ENCODE data around the gene CTNNA1.
"Not testable (repeated sequence)": the region's sequence is repeated elsewhere in the genome, so short reads cannot be mapped to it uniquely, and the experiment has no call there.

The CTNNA1 gene

DNA sequence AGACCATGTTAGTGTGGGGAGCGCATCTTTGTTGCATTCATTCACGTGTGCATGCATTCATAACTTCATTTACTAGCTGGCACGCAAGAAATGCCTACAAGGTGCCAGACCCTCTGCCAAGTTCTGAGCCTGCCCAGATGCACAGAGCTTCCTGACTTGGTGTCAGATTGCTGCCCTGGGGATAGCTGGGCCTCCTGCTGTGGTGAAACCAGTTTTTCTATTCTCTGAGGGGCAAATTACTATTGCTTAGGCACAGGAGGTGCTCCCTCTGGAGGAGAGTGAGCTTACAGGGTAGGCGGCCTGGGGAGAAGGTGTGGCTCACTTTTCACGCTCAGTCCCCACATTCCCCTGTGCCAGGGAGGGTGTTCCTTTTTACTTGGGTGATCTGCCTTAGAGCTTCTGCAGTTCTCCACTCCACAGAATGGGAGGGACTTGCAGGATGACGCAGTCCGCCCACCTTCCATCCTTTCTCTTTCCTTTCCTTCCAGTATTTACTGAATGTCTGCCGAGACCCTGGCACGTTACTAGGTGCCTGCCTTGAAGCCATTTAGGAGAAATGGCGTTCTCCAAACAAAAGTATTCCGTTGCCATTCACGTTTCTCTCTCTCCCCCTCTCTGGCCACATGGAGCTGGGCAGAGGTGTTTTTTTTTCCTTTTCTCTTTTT is 27.9 kb upstream of the CTNNA1 start:
- peak; percentile 90 for DNase-seq

DNA sequence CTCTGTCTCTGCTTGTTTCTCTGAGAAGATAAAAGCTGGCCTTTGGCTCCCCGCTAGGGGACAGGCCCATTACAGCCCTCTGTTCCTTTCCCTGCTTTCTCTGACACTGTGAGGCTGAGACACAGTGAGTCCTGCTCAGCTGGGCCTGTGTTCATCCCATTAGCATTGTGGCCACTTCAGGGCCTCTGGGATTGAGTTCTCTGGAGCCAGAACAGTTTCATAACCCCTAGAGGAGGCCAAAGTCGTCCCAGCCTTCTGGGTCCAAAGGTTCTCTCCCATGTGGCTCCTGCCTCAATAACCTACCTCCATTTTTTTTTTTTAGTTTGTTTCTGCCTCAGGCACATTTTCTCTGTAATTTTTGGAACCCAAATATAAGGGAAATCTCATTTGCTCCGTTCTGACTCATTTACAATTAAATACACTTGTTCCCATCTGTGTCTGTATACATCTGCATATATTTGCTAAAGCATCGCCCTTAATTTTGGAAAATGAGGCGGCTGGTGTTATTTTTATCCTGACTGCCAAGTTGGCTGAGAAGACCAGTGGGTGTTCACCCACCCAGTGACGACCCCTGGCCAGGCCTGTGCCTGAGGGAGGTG is 27.3 kb upstream of the CTNNA1 start:
- no peak for DNase-seq

DNA sequence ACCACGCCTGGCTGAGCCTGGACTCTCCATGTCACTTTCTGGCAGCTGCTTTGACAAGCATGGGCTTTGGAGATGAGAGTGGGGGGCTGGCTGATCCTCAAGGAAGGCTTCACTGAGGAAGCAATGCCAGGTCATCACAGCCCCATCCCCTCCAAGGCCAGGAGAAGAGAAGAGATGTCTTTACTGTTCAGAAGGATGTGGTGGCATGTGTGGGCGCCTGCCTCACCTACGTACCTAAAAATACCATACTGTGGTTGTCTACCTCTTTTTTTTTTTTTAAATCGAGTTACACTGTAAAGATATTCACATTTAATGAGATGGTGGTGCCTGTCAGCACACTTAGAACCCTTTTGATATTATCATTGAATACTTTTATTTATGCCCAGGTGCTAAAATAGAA is 26.4 kb upstream of the CTNNA1 start:
- DNase-seq = no peak

DNA sequence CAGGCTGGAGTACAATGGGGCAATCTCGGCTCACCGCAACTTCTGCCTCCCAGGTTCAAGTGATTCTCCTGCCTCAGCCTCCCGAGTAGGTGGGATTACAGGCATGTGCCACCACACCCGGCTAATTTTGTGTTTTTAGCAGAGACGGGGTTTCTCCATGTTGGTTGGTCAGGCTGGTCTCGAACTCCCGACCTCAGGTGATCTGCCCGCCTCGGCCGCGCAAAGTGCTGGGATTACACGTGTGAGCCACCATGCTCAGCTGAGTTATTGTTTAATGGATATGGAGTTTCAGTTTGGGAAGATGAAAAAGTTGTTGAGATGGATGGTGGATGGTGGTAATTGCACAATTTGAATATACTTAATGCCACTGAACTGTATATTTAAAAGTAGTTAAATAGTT is 22.7 kb upstream of the CTNNA1 start:
- DNase-seq = not testable (repeated sequence)

DNA sequence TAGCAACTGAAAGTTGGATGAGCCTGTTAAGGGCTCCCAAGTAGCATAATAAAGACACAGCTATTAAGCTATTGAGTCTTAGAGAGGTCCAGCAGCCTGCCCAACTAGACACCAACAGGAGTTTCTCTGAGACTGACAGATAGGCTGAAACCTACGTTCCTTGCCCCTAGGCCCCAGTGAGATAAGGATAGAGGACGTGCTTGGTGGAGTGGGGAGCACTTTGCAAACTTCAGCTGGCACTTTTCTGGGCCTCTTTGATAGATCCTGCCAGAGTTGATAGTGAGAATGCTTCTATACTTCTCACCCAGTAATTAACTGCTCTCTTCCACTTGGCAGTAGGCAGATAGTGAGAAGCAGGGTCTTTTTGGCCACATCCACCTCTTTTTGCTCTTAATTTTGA is 20.8 kb upstream of the CTNNA1 start:
- no peak for DNase-seq

GRCh38 chr5:138732933-138733332 is 20.3 kb upstream of the CTNNA1 start:
- no peak for DNase-seq

GRCh38 chr5:138733509-138733908 is 19.7 kb upstream of the CTNNA1 start:
- DNase-seq = no peak

DNA sequence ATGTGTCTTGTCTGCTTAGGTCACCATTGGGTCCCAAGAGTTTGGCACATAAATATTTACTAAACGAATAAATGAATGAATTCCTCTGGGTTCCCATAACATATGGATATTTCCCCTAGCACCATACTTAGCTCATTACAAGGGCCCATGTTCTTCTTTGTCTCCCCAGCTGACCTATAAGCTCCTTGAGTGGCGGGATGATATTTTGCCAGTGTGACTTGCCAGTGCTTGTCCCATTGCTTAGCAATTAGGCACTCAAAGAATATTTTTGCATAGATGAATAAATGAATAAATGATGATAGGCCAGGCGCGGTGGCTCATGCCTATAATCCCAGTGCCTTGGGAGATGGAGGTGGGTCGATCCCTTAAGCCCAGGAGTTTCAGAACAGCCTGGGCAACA is 16.9 kb upstream of the CTNNA1 start:
- no peak for DNase-seq

GRCh38 chr5:138737494-138738265 is 15.5 kb upstream of the CTNNA1 start:
- no peak for DNase-seq

DNA sequence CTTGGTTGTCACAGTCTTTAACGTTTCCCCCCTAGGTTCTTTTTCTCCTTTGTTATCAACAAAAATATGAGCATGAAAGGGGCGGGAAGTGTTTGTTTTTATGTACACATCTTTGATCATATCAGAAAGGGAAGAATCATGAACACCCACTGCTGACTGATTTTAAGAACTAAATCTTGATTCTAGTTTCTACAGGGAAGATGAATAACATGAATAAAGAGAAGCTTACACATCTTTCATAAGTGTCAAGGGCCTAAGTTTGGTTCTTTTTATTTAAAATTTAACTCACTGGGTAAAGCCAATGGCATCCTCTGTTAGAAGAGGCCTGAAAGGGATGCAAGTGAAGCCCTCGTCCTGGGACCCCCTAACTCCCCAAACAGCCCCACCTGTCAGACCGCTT is 14.8 kb upstream of the CTNNA1 start:
- no peak for DNase-seq

GRCh38 chr5:138739938-138740337 is 13.3 kb upstream of the CTNNA1 start:
- no peak for DNase-seq

DNA sequence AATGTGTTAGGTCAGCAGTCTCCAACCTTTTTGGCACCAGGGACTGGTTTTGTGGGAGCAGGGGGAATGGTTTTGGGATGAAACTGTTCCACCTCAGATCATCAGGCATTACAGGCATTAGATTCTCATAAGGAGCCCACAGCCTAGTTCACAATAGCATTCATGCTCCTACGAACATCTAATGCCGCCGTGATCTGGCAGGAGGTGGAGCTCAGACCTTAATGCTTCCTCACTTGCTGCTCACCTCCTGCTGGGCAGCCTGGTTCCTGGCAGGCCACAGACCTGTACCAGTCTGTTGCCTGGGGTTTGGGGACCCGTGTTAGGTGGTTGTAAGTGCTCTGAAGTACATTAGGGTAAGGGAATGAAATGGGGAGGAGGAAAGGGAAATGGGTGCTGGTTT is 9.7 kb upstream of the CTNNA1 start:
- no peak for DNase-seq

DNA sequence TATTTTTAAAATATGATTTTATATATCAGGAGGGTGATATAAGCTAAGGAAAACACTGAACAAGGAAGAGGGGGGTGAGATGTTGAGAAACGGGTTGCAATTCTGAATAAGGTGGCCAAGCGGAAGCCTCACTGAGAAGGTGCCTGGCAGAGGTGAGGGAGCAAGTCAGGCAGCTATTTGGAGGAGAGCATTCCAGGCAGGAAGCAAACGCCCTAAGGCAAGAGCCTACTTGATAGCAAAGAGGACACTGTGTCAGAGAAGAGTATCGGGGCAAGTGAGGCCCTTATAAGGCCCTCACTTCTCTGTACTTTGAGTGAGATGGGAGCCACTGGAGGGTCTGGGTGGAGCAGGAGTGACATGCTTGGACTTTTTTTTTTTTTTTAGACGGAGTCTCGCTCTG is 8.0 kb upstream of the CTNNA1 start:
- DNase-seq = peak; percentile 16

DNA sequence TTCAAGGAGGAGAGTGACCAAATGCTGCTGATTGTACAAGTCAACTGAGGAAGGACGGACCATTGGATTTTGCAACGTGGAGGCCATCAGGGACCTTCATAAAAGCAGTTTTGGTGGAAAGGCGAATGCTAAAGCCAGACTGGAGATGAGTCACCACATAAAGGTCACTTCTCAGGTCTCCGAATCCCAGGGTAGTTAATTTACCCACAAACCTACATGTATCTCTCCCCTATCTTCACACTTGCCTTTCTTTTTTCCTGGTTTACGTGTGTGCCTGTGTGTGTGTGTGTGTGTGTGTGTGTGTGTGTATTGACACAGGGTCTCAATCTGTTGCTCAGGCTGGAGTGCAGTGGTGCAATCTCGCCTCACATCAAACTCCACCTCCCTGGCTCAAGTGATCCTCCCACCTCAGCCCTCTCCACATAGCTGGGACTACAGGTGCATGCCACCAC is 4.6 kb upstream of the CTNNA1 start:
- DNase-seq = no peak

DNA sequence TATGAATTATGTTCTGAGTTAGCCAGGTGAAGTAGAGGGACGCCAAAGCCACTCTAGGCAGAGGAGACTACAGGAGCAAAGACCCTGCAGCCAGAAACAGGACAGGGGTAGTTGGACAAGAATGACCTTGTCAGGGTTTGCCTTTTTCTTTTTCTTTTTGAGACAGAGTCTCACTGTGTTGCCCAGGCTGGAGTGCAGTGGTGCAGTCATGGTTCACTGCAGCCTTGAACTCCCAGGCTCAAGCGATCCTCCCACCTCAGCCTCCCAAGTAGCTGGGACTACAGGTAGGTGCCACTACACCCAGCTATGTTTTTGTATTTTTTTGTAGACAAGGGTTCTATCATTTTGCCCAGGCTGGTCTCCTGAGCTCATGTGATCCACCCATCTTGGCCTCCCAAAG is 1.9 kb upstream of the CTNNA1 start:
- not testable (repeated sequence) for DNase-seq

DNA sequence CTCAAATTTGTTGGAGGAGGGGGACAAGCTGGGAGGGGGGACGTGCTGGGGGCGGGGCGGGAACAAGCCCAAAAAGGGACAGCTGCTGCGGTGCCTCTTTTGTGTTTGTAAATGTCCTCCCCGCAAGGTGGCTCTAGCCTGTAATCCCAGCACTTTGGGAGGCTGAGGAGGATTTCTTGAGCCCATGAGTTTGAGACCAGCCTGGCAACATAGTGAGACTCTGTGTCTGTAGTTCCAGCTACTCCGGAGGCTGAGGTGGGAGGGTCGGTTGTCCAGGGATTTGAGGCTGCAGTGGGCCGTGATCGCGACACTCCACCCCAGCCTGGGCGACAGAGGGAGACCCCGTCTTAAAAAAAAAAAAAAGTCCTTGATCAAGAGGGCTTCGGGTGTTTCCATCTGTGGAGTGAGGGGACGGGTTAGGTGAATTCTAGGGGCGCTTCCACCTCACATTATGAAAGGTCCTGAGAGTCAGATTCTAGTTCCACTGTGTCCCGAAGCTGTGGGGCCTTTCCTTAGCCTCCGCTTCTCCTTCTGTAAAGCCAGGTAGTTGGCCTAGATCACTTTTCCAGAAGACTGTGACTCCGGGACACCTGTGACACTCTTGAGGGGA is 779 bp upstream of the CTNNA1 start:
- no peak for DNase-seq

- DNase-seq = peak; percentile 45
Observed at GRCh38 chr5:138753794-138754698, 821 bp downstream of the CTNNA1 start.

DNA sequence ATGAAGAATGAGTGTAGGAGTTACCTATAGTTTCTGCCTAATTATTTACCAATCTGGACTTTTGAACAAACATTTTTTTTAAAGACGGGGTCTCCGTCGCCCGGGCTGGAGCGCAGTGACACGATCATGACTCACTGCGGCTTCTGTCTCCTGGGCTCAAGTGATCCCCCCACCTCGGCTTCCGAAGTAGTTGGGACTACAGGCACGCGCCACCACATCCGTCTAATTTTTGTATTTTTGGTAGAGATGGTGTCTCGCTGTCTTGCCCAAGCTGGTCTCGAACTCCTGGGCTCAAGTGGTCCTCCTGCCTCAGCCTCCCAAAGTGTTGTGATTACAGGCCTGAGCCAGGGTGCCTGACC is 1.5 kb downstream of the CTNNA1 start:
- no peak for DNase-seq

DNA sequence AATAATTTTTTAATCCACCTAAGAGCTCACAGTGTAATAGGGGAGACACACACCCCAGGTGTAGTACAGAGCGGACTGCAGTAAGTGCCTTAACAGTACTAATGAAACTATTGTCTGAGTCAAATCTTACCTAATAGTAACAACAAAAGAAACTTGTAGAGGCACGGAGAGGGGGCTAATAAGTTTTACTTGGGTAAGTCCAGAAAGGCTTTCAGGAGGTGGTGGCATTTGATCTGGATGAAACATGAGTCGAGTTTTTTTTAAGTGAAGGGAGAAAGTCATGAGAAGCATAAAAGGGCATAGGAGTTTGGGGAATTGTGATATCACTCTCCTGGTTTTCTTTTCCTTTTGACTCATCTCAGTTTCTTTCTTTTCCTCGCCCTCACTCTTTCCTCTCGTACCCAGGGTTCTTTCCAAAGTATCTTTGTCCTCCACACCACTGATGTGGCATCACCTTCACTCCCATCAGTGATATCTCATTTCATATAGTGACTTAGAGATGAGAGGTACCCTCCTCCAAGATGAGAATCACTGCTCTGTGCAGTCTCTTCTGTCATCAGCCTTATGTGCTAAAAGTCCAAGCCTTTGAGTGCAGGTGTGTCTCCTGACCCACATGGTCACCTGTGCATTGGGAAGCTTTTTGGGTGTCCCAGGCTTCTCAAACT is 2.0 kb downstream of the CTNNA1 start:
- no peak for DNase-seq

- DNase-seq = no peak
Observed at GRCh38 chr5:138757061-138757776, 4.0 kb downstream of the CTNNA1 start.

DNA sequence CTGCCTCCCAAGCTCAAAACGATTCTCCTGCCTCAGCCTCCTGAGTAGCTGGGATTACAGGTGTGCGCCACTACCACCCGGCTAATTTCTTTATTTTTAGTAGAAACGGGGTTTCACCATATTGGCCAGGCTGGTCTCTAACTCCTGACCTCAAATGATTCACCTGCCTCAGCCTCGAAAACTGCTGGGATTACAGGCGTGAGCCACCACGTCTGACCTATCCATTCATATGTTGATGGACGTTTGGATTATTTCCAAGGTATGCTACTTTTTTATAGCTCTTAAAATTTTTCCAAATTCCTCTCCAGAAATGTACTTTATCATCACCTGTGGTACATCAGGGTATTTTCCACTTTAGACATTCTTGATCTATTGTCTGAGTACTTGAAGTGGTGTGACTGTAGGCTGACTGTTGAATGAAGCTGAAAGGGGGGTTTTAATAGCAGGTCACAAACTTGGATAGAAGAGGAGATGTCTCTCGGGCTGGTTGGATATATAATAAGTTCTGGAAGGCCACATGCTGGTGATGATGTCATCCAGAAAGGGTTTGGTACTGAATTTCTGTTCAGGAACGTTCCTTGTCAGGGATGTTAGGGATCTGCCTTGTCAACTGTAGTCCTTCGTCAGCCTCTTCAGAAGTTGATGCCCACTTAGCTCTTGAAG is 7.4 kb downstream of the CTNNA1 start:
- peak; percentile 23 for DNase-seq
